Measurements from ENCODE around the gene CDH4. TPM values are rescaled to one million over a fixed set of nuclear protein-coding genes. Genes with fewer than 3 reads are reported as not detected.

CDH4 gene
- total RNA-seq, 4 donors from 2014 or later, result under 0.01 to 0.56 (median 0.19) TPM; not detected in 1

DNA sequence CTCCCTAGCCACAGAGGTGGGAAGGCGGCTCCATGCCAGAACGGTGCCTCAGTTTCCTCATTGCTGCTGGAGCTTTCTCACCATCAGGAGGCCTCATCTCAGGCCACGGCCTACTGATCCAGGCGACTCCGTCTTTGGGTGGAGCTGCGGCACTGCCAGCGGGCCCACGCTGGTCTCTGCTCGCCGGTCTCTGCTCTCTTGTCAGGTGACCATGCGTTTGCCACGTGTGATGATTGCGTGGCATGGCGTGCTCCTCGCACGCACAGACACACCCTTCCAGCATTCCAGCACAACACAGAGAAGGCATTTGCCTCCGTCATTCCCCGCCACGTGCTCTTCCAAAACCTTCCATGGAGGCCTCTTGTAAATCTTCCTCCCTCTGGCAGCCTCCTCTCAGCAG is 271.1 kb downstream of the CDH4 start:
- TF ChIP-seq, protein P1, sequence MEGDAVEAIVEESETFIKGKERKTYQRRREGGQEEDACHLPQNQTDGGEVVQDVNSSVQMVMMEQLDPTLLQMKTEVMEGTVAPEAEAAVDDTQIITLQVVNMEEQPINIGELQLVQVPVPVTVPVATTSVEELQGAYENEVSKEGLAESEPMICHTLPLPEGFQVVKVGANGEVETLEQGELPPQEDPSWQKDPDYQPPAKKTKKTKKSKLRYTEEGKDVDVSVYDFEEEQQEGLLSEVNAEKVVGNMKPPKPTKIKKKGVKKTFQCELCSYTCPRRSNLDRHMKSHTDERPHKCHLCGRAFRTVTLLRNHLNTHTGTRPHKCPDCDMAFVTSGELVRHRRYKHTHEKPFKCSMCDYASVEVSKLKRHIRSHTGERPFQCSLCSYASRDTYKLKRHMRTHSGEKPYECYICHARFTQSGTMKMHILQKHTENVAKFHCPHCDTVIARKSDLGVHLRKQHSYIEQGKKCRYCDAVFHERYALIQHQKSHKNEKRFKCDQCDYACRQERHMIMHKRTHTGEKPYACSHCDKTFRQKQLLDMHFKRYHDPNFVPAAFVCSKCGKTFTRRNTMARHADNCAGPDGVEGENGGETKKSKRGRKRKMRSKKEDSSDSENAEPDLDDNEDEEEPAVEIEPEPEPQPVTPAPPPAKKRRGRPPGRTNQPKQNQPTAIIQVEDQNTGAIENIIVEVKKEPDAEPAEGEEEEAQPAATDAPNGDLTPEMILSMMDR (IDR thresholded peaks at IDR 0.05), result no peak
- DNase-seq (ENCODE audit: low spot score) (no peak), ATAC-seq (ENCODE audit: low FRiP score) (no peak)

DNA sequence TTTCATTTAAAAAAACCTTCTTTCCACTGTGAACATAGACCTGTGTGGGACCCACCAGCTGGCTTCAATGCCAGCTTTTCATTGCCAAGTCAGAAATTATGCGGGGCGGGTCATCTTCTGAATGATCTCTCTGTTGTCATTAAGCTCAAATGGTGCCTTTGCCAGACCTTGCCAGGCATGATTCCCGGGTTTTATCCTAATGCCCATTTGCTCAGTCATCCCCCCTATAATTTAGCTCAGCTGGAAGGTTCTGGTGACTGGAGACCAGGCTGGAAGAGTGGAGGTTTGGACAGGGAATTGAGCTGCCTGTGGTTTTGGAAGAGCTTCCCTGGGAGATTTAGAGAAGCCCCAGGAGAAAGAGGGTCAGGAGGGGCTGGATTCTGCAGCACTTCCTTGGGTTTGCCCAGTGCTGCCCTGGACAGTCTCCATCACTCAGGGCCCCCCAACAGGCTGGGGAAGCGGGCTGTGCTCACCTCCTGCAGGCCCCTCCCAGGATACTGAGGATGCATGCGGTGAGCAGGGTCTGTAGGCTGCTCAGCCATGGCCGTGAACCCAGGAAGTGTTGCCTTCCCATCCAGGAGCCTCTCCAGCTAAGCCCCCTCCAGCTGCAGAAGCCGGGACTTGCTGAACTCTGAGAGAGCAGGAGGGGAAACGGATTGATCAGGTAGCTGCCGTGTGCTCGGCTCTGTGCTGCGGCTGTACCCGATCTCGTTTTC is 273.0 kb downstream of the CDH4 start:
- DNase-seq (ENCODE audit: low spot score) (no peak), ATAC-seq (ENCODE audit: low FRiP score) (no peak)
- TF ChIP-seq, protein P1 (IDR thresholded peaks at IDR 0.05), result no peak

DNA sequence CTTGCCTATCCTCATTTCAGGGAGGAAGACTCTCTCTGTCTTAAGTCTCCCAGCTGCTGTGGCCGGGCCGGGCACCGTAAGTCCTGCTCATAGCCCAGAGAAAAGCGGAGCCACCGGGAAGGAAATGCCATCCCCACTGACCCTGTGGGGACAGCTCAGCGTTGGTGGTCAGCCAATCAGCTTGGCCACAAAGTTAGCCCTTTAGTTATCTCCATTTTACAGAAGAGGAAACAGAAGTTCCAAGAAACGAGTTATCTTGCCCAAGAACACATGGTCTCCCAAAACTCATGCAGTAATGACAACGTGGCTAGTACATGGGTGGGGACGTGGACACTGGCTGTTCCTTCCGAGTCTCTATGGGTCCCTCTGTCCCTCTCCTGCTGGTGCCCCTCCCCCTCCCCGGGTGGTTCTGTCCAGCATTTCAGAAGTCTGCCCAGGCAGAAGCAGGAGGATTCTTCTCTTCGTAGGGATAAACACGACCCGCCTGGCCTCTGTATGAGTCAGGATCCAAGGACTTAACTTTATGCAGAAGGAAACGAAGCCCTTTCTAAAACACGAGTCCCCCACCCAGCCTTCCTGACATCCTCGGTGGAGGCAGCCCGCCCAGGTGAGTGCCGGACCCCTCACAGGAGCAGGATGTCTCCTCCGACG is 273.8 kb downstream of the CDH4 start:
- TF ChIP-seq, protein P1 (IDR thresholded peaks at IDR 0.05), result no peak
- DNase-seq (ENCODE audit: low spot score) (no peak), ATAC-seq (ENCODE audit: low FRiP score) (no peak)

DNA sequence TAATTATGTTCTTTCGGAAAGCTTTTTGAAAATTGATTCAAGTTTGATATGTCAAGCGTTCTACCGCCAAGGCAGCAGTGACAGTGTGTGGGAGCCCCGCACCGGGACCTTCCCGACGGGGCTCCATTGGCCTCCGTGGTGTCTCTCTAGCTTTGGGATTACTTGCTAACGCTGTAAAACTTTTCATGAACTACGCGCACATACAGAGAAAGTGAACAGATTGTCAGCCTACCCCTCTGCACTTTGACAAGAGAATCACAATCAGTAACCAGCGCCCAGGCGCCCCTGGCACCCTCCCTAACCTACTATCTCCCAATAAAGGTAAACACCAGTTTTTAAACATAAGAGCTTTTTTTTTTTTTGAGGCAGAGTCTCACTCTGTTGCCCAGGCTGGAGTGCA is 274.8 kb downstream of the CDH4 start:
- ATAC-seq (ENCODE audit: low FRiP score) (no peak), DNase-seq (ENCODE audit: low spot score) (no peak)
- TF ChIP-seq, protein P1 (IDR thresholded peaks at IDR 0.05), result no peak

DNA sequence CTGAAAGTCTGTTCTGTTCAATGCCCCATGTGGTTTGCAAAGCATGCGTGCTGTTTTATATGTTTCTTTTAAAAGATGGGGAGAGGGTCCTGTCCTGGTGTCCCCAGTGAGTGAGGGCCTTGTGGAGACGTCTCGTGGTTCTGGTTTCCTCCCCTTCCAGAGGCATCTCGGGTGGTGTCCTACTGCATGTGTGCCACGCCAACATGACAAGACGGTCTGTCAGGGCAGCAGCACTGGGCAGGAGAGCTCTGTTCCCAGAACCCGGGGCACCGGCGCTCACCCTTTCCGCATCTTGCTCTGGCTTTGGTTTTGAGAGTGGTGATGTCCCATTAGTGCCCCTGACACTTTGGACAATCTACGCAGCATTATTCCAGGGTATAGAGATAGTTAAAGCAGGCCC is 275.6 kb downstream of the CDH4 start:
- ATAC-seq (ENCODE audit: low FRiP score) (no peak), DNase-seq (ENCODE audit: low spot score) (no peak)
- TF ChIP-seq, protein P1 (IDR thresholded peaks at IDR 0.05), result no peak

DNA sequence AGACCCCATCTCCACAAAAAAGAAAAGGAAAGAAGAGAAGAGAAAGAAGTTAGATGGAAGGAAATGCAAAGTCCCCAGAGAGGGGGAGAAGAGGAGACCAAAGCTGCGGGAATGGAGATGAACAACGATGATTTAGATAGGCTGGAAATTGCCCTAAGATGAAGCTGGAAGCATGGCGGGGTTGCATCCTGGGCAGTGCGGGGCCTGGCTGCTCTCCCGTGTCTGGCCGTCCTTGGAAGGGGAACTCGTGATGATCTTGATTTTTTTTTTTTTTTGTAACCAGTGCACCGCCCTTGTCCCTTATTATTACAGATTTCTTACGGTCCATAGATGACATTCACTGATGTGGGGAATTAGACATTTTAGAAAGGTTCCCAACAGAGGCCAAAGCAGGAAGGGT is 276.5 kb downstream of the CDH4 start:
- TF ChIP-seq, protein P1 (IDR thresholded peaks at IDR 0.05), result no peak
- ATAC-seq (ENCODE audit: low FRiP score), result no peak
- DNase-seq (ENCODE audit: low spot score), result no peak

DNA sequence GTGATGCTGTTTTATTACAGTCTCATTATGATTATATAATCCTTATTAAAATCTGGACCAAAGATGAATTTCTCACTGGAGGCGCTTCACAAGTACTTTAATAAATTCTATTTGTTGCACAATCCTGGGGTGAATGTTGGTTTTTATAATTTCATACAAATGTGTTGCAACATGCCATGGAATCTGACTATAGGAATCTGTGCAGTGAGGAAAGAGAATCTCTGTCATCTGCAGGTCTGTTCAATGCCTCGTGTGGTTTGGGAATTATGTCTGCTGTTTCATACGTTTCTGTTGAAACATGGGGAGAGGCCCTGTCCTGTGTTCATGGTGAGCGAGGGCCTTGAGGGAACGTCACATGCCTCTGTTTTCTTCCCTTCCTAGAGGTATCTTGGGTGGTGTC is 277.3 kb downstream of the CDH4 start:
- TF ChIP-seq, protein P1 (IDR thresholded peaks at IDR 0.05), result no peak
- no peak for ATAC-seq (ENCODE audit: low FRiP score)
- DNase-seq (ENCODE audit: low spot score), result no peak
